Heart left ventricle (tissue), 16 donors: Measurements from ENCODE around the gene YPEL2. TPM values are rescaled to one million over a fixed set of nuclear protein-coding genes. Genes with fewer than 3 reads are reported as not detected.

Experiments
- ATAC-seq, 4 donors: fragments of 200-7000 bp; cut with Tn5 transposase; one replicate each; pipeline ENCODE4 v1.9.1; 2020 to 2022; ENCODE audit warnings: moderate library complexity in 4 of 4, mild to moderate bottlenecking in 3 of 4, moderate number of reproducible peaks in 1 of 4
- DNase-seq, 5 donors: peaks; one replicate each; pipeline ENCODE4 v3.0.0-alpha.2; 2020
- H3K27ac ChIP-seq, 12 donors: fragments of 200-600 bp; sonication (generic) in 4 of 12; one replicate each; pipeline versions ENCODE4 v1.5.0 to v1.8.0; 2016 to 2022; ENCODE audit warnings: mild to moderate bottlenecking in 2 of 12
- H3K27me3 ChIP-seq, 9 donors: fragments of 200-600 bp; sonication (generic) in 2 of 9; one replicate each; pipeline versions ENCODE4 v1.5.1 to v1.8.0; 2016 to 2022; ENCODE audit warnings: mild to moderate bottlenecking in 3 of 9
- H3K36me3 ChIP-seq, 9 donors: fragments of 200-600 bp; sonication (generic) in 2 of 9; one replicate each; pipeline versions ENCODE4 v1.5.0 to v1.8.0; 2018 to 2022; ENCODE audit warnings: mild to moderate bottlenecking in 2 of 9
- H3K4me1 ChIP-seq, 12 donors: fragments of 200-600 bp; sonication (generic) in 4 of 12; one replicate each; pipeline versions ENCODE4 v1.5.0 to v1.8.0; 2016 to 2022; ENCODE audit warnings: mild to moderate bottlenecking in 3 of 12
- H3K4me3 ChIP-seq, 12 donors: fragments of 200-600 bp; sonication (generic) in 4 of 12; one replicate each; pipeline versions ENCODE4 v1.5.0 to v1.8.0; 2017 to 2022; ENCODE audit warnings: mild to moderate bottlenecking in 9 of 12, moderate library complexity in 4 of 12
- H3K9me3 ChIP-seq, 12 donors: fragments of 200-600 bp; sonication (generic) in 4 of 12; one replicate each; pipeline versions ENCODE4 v1.5.0 to v1.8.0; 2016 to 2022; ENCODE audit warnings: mild to moderate bottlenecking in 1 of 12
- CTCF ChIP-seq, 12 donors: fragments of 200-600 bp; sonication (generic) in 4 of 12; IDR thresholded peaks; one replicate each; pipeline versions ENCODE4 v1.5.0 to v1.8.0; 2018 to 2022; ENCODE audit warnings: antibody characterized with exemption in 12 of 12, mild to moderate bottlenecking in 5 of 12
- POLR2A ChIP-seq, 2 donors: fragments of 450-650 bp; IDR thresholded peaks; one replicate each; pipeline ENCODE4 v1.6.1; 2017; ENCODE audit warnings: antibody characterized with exemption in 2 of 2, mild to moderate bottlenecking in 2 of 2, moderate library complexity in 2 of 2
- WGBS, 4 donors: extraction: QIAGEN DNeasy Blood & Tissue Kit in 2 of 4; methylation state at CpG; one replicate each; pipeline versions ENCODE4 v1.1.5 to v1.1.7; 2013 to 2018; 5-methylcytosine and 5-hydroxymethylcytosine counted together
- intact Hi-C, 10 donors: fragments of 100-400 bp; cut with DNase I; formaldehyde crosslinking; loops; one replicate each; pipeline versions ENCODE4 v1.11.1 to v1.14.2; 2022
- polyA plus RNA-seq, 2 donors: library from polyadenylated mRNA; stranded (reverse); fragments of 200-250 nt; gene quantifications; one replicate each; pipeline ENCODE4 v1.2.3, GENCODE V29; 2013
- total RNA-seq, 9 donors: library from RNA; depleted of rRNA in 2 of 9; stranded (reverse); fragments of >200 nt in 2 of 9; fragmentation: NEBNext Ultra II Directional in 3 of 9; extraction: Animal tissue kit (Norgen Biotek cat#: 25700) in 3 of 9; gene quantifications; one replicate each; pipeline versions ENCODE4 v1.1.0 to v1.2.4, GENCODE V29; 2016 to 2023
- donor health status: ischemic (EF 13 %, LVEDD 7.1; RV severe dilation, severe dysfunction).
- donor health status: healthy with polysubstance abuse.
- donor health status: DM: no; HTN: yes; CAD: no.
- donor health status: DM: no; HTN: no; CAD: no.
- donor health status: ischemic (EF 25% LVEDD 6.9; RV normal size, moderate dysfunction).
- donor health status: ischemic (EF 25% LVEDD 5.7; RV mildly dilated, moderate dysfunction).
- donor health status: healthy.
- donor health status: DM: yes; HTN: yes; CAD: no.
- donor health status: ischemic (EF 35%, LVEDD 5.7; RV mildly dilated, moderate dysfunction).
- donor health status: nonischemic (EF 11% LVEDD 7.7; RV severe dilation, severe dysfunction).
- donor health status: DM: yes; HTN: yes; CAD: no.
- donor health status: PGD.
- donor health status: ischemic (EF 29% LVEDD 5.4; RV normal size, mild dysfunction).
- donor health status: nonischemic (EF 23%, LVEDD 6.1; RV moderate dilation, normal function).

The YPEL2 gene
- total and polyA plus RNA-seq, 11 donors = 11.6 to 65.5 (median 33.9) TPM

GRCh38 chr17:59432657-59433056 lies 101.2 kb downstream of the YPEL2 start:
- no peak for ATAC-seq
- H3K9me3 ChIP-seq = peaks cover 0 to 7% (median 0%) of the 10 kb centered on the region in 12 donors
- DNase-seq = no peak
- peaks cover 0 to 64% (median 23%) of the 10 kb centered on the region in 12 donors for H3K4me1 ChIP-seq
- TF ChIP-seq POLR2A (IDR thresholded peaks at IDR 0.05) = no peak
- no peak for TF ChIP-seq CTCF (IDR thresholded peaks at IDR 0.05)
- no peaks in the 10 kb centered on the region for H3K36me3 ChIP-seq
- WGBS, 4 donors = 80 to 91% (median 84%) methylated on average over 1 of the region's 1 CpG
- intact Hi-C loops = no loop called here
- H3K27ac ChIP-seq = no peak overlapping the region
- H3K27me3 ChIP-seq = no peaks in the 10 kb centered on the region
- no peak overlapping the region for H3K4me3 ChIP-seq

DNA sequence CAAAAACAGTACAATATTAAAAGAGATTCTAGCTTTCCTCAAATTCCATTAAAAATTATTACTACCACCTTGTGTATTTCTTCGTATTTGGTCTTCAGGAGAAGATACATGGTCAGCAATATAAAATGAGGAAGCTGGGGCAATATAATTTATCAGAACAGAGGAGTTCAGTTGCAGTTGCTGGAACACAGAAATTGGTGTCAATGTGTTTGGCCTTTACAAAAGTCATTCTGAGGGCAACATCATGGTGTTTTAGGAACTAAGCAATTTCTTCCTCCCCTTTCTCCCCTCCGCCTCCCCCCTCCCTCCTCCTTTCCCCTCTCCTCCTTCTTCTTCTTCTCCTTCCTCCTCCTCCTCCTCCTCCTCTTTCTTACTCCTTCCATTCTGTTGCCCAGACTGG lies 102.1 kb downstream of the YPEL2 start:
- no peaks in the 10 kb centered on the region for H3K36me3 ChIP-seq
- peaks cover 0 to 7% (median 0%) of the 10 kb centered on the region in 12 donors for H3K9me3 ChIP-seq
- no peaks in the 10 kb centered on the region for H3K27me3 ChIP-seq
- peaks cover 0 to 64% (median 15%) of the 10 kb centered on the region in 12 donors for H3K4me1 ChIP-seq
- intact Hi-C loops = no loop called here
- H3K4me3 ChIP-seq = no peak overlapping the region
- no peak for TF ChIP-seq POLR2A (IDR thresholded peaks at IDR 0.05)
- no peak for TF ChIP-seq CTCF (IDR thresholded peaks at IDR 0.05)
- ATAC-seq (no peak), DNase-seq (no peak)
- WGBS, 4 donors = 86 to 94% (median 92%) methylated on average over 2 of the region's 2 CpGs
- peak overlapping the region in 1 of 12 donors; percentile 63 for H3K27ac ChIP-seq

GRCh38 chr17:59434429-59434828 lies 103.0 kb downstream of the YPEL2 start:
- no peak overlapping the region for H3K27ac ChIP-seq
- no peak for DNase-seq
- 82 to 89% (median 85%) methylated on average over 3 of the region's 3 CpGs for WGBS, 4 donors
- no peak overlapping the region for H3K4me3 ChIP-seq
- peaks cover 0 to 7% (median 0%) of the 10 kb centered on the region in 12 donors for H3K9me3 ChIP-seq
- H3K36me3 ChIP-seq = no peaks in the 10 kb centered on the region
- ATAC-seq = no peak
- intact Hi-C loops = no loop called here
- no peaks in the 10 kb centered on the region for H3K27me3 ChIP-seq
- H3K4me1 ChIP-seq = peaks cover 0 to 64% (median 15%) of the 10 kb centered on the region in 12 donors
- TF ChIP-seq POLR2A (IDR thresholded peaks at IDR 0.05) (no peak), CTCF (IDR thresholded peaks at IDR 0.05) (no peak)

DNA sequence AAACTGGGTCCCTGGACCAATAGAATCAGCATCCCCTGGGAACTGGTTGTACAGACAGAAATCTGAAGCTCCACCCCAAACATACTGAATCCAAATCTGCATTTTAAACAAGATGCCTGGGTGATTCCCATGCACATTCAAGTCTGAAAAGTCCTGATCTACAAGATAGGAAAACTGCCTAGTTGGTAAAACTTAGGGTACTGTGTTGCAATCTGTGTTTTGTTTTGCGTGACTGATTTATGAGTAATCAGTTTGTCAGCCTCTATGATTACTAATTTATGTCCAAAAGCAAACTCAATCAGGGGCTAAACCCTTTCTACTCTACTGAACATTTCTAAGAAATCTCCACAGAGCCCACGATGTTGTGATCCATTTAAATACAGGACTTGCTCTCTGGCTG lies 103.8 kb downstream of the YPEL2 start:
- Histone ChIP-seq H3K9me3 (peaks cover 0 to 7% (median 0%) of the 10 kb centered on the region in 12 donors), H3K4me3 (no peak overlapping the region), H3K27ac (peak overlapping the region in 1 of 12 donors; percentile 17), H3K27me3 (no peaks in the 10 kb centered on the region), H3K36me3 (no peaks in the 10 kb centered on the region), H3K4me1 (peaks cover 0 to 72% (median 23%) of the 10 kb centered on the region in 12 donors)
- WGBS, 4 donors = 46 to 80% (median 56%) methylated on average over 2 of the region's 2 CpGs
- DNase-seq = no peak
- TF ChIP-seq POLR2A (IDR thresholded peaks at IDR 0.05) (no peak), CTCF (IDR thresholded peaks at IDR 0.05) (no peak)
- peak in 1 of 4 donors; percentile 15 for ATAC-seq
- intact Hi-C loops = loop anchor here in 2 of 10 donors (5.0 kb wide), 2 partner anchors 48 to 68 kb away; no protein-coding TSS in a partner anchor
